Activated CD4-positive, alpha-beta T cell treated with anti-CD3 and anti-CD28 coated beads, Interleukin-2, amount 50 U/mL, for 48 hours (primary cell): ENCODE measurements around the gene CRYBB1.

Experiments used
- DNase-seq, 2 experiments: peaks; one replicate each; pipeline ENCODE4 v3.0.0-alpha.2; 2020

The CRYBB1 gene

GRCh38 chr22:26574001-26574723, 43.7 kb downstream of the CRYBB1 start:
- no peak for DNase-seq

- no peak for DNase-seq
These were observed 44.7 kb downstream of the CRYBB1 start for GRCh38 chr22:26573026-26573662.

GRCh38 chr22:26570864-26571525, 46.8 kb downstream of the CRYBB1 start:
- no peak for DNase-seq

- no peak for DNase-seq
These were observed 47.7 kb downstream of the CRYBB1 start for GRCh38 chr22:26570115-26570514.

- no peak for DNase-seq
These were observed 49.6 kb downstream of the CRYBB1 start for GRCh38 chr22:26568207-26568706.

- no peak for DNase-seq
These were observed 50.2 kb downstream of the CRYBB1 start for GRCh38 chr22:26567610-26568009.

GRCh38 chr22:26566994-26567393, 50.8 kb downstream of the CRYBB1 start:
- no peak for DNase-seq

- DNase-seq: no peak
These were observed 51.9 kb downstream of the CRYBB1 start for GRCh38 chr22:26565889-26566288.

GRCh38 chr22:26565181-26565580, 52.6 kb downstream of the CRYBB1 start:
- no peak for DNase-seq

GRCh38 chr22:26564672-26565071, 53.2 kb downstream of the CRYBB1 start:
- DNase-seq: no peak

- no peak for DNase-seq
These were observed 53.6 kb downstream of the CRYBB1 start for GRCh38 chr22:26564181-26564580.

- DNase-seq: no peak
These were observed 54.8 kb downstream of the CRYBB1 start for GRCh38 chr22:26563022-26563421.

GRCh38 chr22:26561756-26562417, 55.9 kb downstream of the CRYBB1 start:
- DNase-seq: no peak

- DNase-seq: no peak
These were observed 57.8 kb downstream of the CRYBB1 start for GRCh38 chr22:26559961-26560575.

- DNase-seq: no peak
These were observed 59.5 kb downstream of the CRYBB1 start for GRCh38 chr22:26558248-26558895.

GRCh38 chr22:26556904-26557303, 60.9 kb downstream of the CRYBB1 start:
- DNase-seq: no peak

- no peak for DNase-seq
These were observed 62.3 kb downstream of the CRYBB1 start for GRCh38 chr22:26555478-26555877.

- no peak for DNase-seq
These were observed 62.9 kb downstream of the CRYBB1 start for GRCh38 chr22:26554956-26555355.

- no peak for DNase-seq
These were observed 64.6 kb downstream of the CRYBB1 start for GRCh38 chr22:26553056-26553752.

GRCh38 chr22:26552466-26552865, 65.4 kb downstream of the CRYBB1 start:
- DNase-seq: no peak

GRCh38 chr22:26551568-26551967, 66.3 kb downstream of the CRYBB1 start:
- DNase-seq: no peak
